Measurements from ENCODE around the gene MGAM2. TPM values are rescaled to one million over a fixed set of nuclear protein-coding genes. Genes with fewer than 3 reads are reported as not detected.
"Not testable (repeated sequence)": the region's sequence is repeated elsewhere in the genome, so short reads cannot be mapped to it uniquely, and the experiment has no call there.

MGAM2 gene
- total RNA-seq, 6 experiments from 2014 or later: not detected

DNA sequence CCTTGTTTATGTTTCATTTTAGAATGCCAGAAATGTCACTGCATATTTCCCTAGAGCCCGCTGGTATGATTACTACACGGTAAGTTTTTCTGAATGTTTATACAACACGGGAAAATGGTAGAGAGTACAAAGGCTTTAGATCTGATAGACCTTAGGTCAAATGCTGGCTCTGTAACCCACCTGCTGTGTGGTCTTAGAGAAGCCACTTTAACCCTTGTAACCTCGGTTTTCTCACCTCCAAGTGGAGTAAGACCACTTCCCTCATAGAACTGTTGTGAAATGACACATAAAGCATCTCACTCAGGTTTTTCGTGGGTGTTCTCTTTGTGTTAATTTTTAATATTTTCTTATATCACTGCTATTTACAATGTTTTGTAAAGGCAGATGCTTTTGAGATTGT lies 13.9 kb upstream of the MGAM2 start:
- H3K36me3 Mint-ChIP-seq (ENCODE audit: low read depth): no peaks in the 10 kb centered on the region
- TF ChIP-seq, protein P1, sequence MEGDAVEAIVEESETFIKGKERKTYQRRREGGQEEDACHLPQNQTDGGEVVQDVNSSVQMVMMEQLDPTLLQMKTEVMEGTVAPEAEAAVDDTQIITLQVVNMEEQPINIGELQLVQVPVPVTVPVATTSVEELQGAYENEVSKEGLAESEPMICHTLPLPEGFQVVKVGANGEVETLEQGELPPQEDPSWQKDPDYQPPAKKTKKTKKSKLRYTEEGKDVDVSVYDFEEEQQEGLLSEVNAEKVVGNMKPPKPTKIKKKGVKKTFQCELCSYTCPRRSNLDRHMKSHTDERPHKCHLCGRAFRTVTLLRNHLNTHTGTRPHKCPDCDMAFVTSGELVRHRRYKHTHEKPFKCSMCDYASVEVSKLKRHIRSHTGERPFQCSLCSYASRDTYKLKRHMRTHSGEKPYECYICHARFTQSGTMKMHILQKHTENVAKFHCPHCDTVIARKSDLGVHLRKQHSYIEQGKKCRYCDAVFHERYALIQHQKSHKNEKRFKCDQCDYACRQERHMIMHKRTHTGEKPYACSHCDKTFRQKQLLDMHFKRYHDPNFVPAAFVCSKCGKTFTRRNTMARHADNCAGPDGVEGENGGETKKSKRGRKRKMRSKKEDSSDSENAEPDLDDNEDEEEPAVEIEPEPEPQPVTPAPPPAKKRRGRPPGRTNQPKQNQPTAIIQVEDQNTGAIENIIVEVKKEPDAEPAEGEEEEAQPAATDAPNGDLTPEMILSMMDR (IDR thresholded peaks at IDR 0.05): no peak
- DNase-seq: no peak
- peaks cover 41% of the 10 kb centered on the region for H3K9me3 Mint-ChIP-seq
- H3K4me3 Mint-ChIP-seq: no peak overlapping the region
- H3K27me3 Mint-ChIP-seq (ENCODE audit: insufficient read depth): no peaks in the 10 kb centered on the region
- H3K27ac Mint-ChIP-seq: no peak overlapping the region
- no peaks in the 10 kb centered on the region for H3K4me1 Mint-ChIP-seq (ENCODE audit: low read depth)

DNA sequence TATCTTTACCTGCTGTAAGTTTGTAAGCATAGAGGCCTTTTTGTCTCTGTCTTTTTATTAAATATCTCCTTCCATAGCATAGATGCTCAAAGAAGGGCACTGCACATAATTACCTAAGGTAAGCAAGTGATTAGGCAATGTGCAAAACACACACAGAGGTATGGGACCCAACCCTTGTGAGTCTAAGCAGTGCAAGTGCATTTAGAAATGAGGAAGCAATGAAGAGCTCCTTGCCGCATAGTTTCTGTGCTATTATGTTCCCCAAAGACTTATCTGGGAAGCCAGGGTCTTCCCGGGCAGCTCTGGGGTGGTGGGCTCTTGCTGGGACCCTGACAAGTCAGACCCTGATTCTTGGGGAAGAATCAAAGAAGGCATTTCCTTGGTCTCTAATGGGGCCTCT lies 13.5 kb upstream of the MGAM2 start:
- no peak for DNase-seq
- H3K9me3 Mint-ChIP-seq: peaks cover 37% of the 10 kb centered on the region
- no peak overlapping the region for H3K27ac Mint-ChIP-seq
- no peak overlapping the region for H3K4me3 Mint-ChIP-seq
- no peaks in the 10 kb centered on the region for H3K4me1 Mint-ChIP-seq (ENCODE audit: low read depth)
- H3K27me3 Mint-ChIP-seq (ENCODE audit: insufficient read depth): no peaks in the 10 kb centered on the region
- TF ChIP-seq, protein P1 (IDR thresholded peaks at IDR 0.05): no peak
- H3K36me3 Mint-ChIP-seq (ENCODE audit: low read depth): no peaks in the 10 kb centered on the region

GRCh38 chr7:142099347-142099746 lies 12.2 kb upstream of the MGAM2 start:
- H3K4me1 Mint-ChIP-seq (ENCODE audit: low read depth); DNase-seq; H3K27ac Mint-ChIP-seq; H3K36me3 Mint-ChIP-seq (ENCODE audit: low read depth); H3K27me3 Mint-ChIP-seq (ENCODE audit: insufficient read depth); H3K4me3 Mint-ChIP-seq: not testable (repeated sequence)
- peaks cover 38% of the 10 kb centered on the region for H3K9me3 Mint-ChIP-seq

GRCh38 chr7:142100634-142101033 lies 10.9 kb upstream of the MGAM2 start:
- Mint-ChIP-seq H3K4me3 (no peak overlapping the region), H3K27ac (no peak overlapping the region), H3K9me3 (peaks cover 33% of the 10 kb centered on the region), H3K4me1 (ENCODE audit: low read depth) (no peaks in the 10 kb centered on the region), H3K27me3 (ENCODE audit: insufficient read depth) (no peaks in the 10 kb centered on the region; the same call in 1 of the 2 replicates), H3K36me3 (ENCODE audit: low read depth) (no peaks in the 10 kb centered on the region)
- TF ChIP-seq, protein P1 (IDR thresholded peaks at IDR 0.05): no peak
- no peak for DNase-seq

DNA sequence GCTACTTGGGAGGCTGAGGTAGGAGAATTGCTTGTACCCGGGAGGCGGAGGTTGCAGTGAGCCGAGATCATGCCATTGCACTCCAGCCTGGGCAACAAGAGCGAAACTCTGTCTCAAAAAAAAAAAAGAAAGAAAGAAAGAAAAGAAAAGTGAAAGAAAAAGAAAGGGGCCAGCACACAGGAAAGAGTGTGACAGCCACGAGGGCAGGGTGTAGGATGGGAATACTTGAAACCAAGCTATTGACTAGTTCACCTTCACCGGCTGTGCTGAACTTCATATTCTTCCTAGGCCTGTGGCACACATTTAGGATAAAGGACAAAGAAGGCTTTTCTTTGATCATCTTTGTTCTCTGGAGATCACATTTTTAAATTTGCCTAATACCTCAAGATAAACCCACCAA lies 9.7 kb upstream of the MGAM2 start:
- not testable (repeated sequence) for DNase-seq; H3K27me3 Mint-ChIP-seq (ENCODE audit: insufficient read depth); H3K4me3 Mint-ChIP-seq; H3K4me1 Mint-ChIP-seq (ENCODE audit: low read depth); H3K36me3 Mint-ChIP-seq (ENCODE audit: low read depth); H3K27ac Mint-ChIP-seq
- H3K9me3 Mint-ChIP-seq: peaks cover 36% of the 10 kb centered on the region

GRCh38 chr7:142104550-142105527 lies 6.7 kb upstream of the MGAM2 start:
- H3K9me3 Mint-ChIP-seq: peaks cover 40% of the 10 kb centered on the region
- no peaks in the 10 kb centered on the region for H3K4me1 Mint-ChIP-seq (ENCODE audit: low read depth)
- no peaks in the 10 kb centered on the region for H3K36me3 Mint-ChIP-seq (ENCODE audit: low read depth)
- no peak overlapping the region for H3K4me3 Mint-ChIP-seq
- no peak overlapping the region for H3K27ac Mint-ChIP-seq
- no peaks in the 10 kb centered on the region; the same call in 1 of the 2 replicates for H3K27me3 Mint-ChIP-seq (ENCODE audit: insufficient read depth)
- DNase-seq: no peak
- TF ChIP-seq, protein P1 (IDR thresholded peaks at IDR 0.05): no peak
